Natural killer cell treated with Interleukin-12 subunit alpha and Interleukin-12 subunit beta and Interleukin-15 and Interleukin-18, amount 100 ng/mL, for 72 hours (primary cell): ENCODE measurements around the gene COL4A2. TPM values are rescaled to one million over a fixed set of nuclear protein-coding genes. Genes with fewer than 3 reads are reported as not detected.
"Not testable (repeated sequence)": the region's sequence is repeated elsewhere in the genome, so short reads cannot be mapped to it uniquely, and the experiment has no call there.

Experiments
- ATAC-seq, 2 donors: fragments of 150-1000 bp; cut with Tn5 transposase in 1 of 2; sonication (Bioruptor Pico), chemical (Tn5 transposase) in 1 of 2; 2 replicates each; pipeline ENCODE4 v1.10.0; 2021
- DNase-seq: peaks from one replicate; pipeline ENCODE4 v3.0.0; 2022; ENCODE audit warnings: low spot score
- H3K27ac Mint-ChIP-seq, 2 donors: 1 replicate in 1 of 2; 2 replicates in 1 of 2; pipeline ENCODE4 v1.8.0; 2022; ENCODE audit warnings: mixed read lengths in 2 of 2, mild to moderate bottlenecking in 1 of 2, moderate library complexity in 1 of 2
- H3K27me3 Mint-ChIP-seq, 2 donors: 1 replicate in 1 of 2; 2 replicates in 1 of 2; pipeline ENCODE4 v1.8.0; 2022; ENCODE audit warnings: mixed read lengths in 2 of 2
- H3K36me3 Mint-ChIP-seq: one replicate; pipeline ENCODE4 v1.8.0; 2022; ENCODE audit warnings: mixed read lengths
- H3K4me1 Mint-ChIP-seq, 2 donors: 1 replicate in 1 of 2; 2 replicates in 1 of 2; pipeline ENCODE4 v1.8.0; 2022; ENCODE audit warnings: low read depth in 2 of 2, mixed read lengths in 2 of 2, mild to moderate bottlenecking in 1 of 2
- H3K4me3 Mint-ChIP-seq: one replicate; pipeline ENCODE4 v1.8.0; 2022; ENCODE audit warnings: mixed read lengths
- H3K9me3 Mint-ChIP-seq: 2 replicates; pipeline ENCODE4 v1.8.0; 2022; ENCODE audit warnings: mixed read lengths
- total RNA-seq, 2 donors: library from RNA; stranded (reverse); gene quantifications; one replicate each; pipeline ENCODE4 v1.2.3, GENCODE V29; 2022

The COL4A2 gene
- total RNA-seq, 2 donors from 2014 or later: not detected

- Mint-ChIP-seq H3K27me3 (peaks cover 0 to 2% of the 10 kb centered on the region in 2 donors), H3K4me1 (peaks cover 0 to 7% of the 10 kb centered on the region in 2 donors), H3K9me3 (no peaks in the 10 kb centered on the region), H3K36me3 (no peaks in the 10 kb centered on the region), H3K4me3 (no peak overlapping the region), H3K27ac (no peak overlapping the region)
- ATAC-seq (no peak), DNase-seq (no peak)
Observed at GRCh38 chr13:110522721-110523120, 215.6 kb downstream of the COL4A2 start.

- Mint-ChIP-seq H3K27me3 (peaks cover 0 to 2% of the 10 kb centered on the region in 2 donors), H3K9me3 (no peaks in the 10 kb centered on the region), H3K4me1 (peaks cover 0 to 7% of the 10 kb centered on the region in 2 donors), H3K36me3 (no peaks in the 10 kb centered on the region), H3K4me3 (no peak overlapping the region), H3K27ac (no peak overlapping the region)
- ATAC-seq: no peak
- no peak for DNase-seq
Observed at GRCh38 chr13:110523180-110523579, 216.1 kb downstream of the COL4A2 start.

GRCh38 chr13:110523838-110524540, 216.9 kb downstream of the COL4A2 start:
- peaks cover 0 to 2% of the 10 kb centered on the region in 2 donors for H3K27me3 Mint-ChIP-seq
- no peaks in the 10 kb centered on the region for H3K9me3 Mint-ChIP-seq
- DNase-seq (no peak), ATAC-seq (no peak)
- peaks cover 0 to 7% of the 10 kb centered on the region in 2 donors for H3K4me1 Mint-ChIP-seq
- H3K27ac Mint-ChIP-seq: no peak overlapping the region
- H3K36me3 Mint-ChIP-seq: no peaks in the 10 kb centered on the region
- no peak overlapping the region for H3K4me3 Mint-ChIP-seq

GRCh38 chr13:110524541-110525257, 217.6 kb downstream of the COL4A2 start:
- Mint-ChIP-seq H3K36me3 (no peaks in the 10 kb centered on the region), H3K27me3 (peaks cover 0 to 2% of the 10 kb centered on the region in 2 donors), H3K27ac (no peak overlapping the region), H3K9me3 (no peaks in the 10 kb centered on the region), H3K4me3 (no peak overlapping the region), H3K4me1 (peaks cover 0 to 7% of the 10 kb centered on the region in 2 donors)
- ATAC-seq (peak in 1 of 2 donors; percentile 59), DNase-seq (no peak)

- no peak for ATAC-seq
- no peak overlapping the region for H3K27ac Mint-ChIP-seq
- peaks cover 0 to 7% of the 10 kb centered on the region in 2 donors for H3K4me1 Mint-ChIP-seq
- H3K9me3 Mint-ChIP-seq: no peaks in the 10 kb centered on the region
- no peaks in the 10 kb centered on the region for H3K36me3 Mint-ChIP-seq
- DNase-seq: no peak
- H3K4me3 Mint-ChIP-seq: no peak overlapping the region
- H3K27me3 Mint-ChIP-seq: no peaks in the 10 kb centered on the region
Observed at GRCh38 chr13:110525328-110526319, 218.5 kb downstream of the COL4A2 start.

GRCh38 chr13:110528371-110528770, 221.3 kb downstream of the COL4A2 start:
- H3K36me3 Mint-ChIP-seq: no peaks in the 10 kb centered on the region
- H3K4me3 Mint-ChIP-seq: no peak overlapping the region
- H3K27ac Mint-ChIP-seq: no peak overlapping the region
- no peaks in the 10 kb centered on the region for H3K9me3 Mint-ChIP-seq
- no peaks in the 10 kb centered on the region for H3K27me3 Mint-ChIP-seq
- ATAC-seq (no peak), DNase-seq (no peak)
- peaks cover 0 to 7% of the 10 kb centered on the region in 2 donors for H3K4me1 Mint-ChIP-seq

- Mint-ChIP-seq H3K27ac (no peak overlapping the region), H3K27me3 (no peaks in the 10 kb centered on the region), H3K36me3 (no peaks in the 10 kb centered on the region), H3K4me1 (peaks cover 0 to 7% of the 10 kb centered on the region in 2 donors), H3K9me3 (no peaks in the 10 kb centered on the region), H3K4me3 (no peak overlapping the region)
- no peak for ATAC-seq
- DNase-seq: no peak
Observed at GRCh38 chr13:110528911-110529310, 221.8 kb downstream of the COL4A2 start.

GRCh38 chr13:110529522-110530311, 222.6 kb downstream of the COL4A2 start:
- DNase-seq: no peak
- Mint-ChIP-seq H3K27ac (no peak overlapping the region), H3K36me3 (no peaks in the 10 kb centered on the region), H3K4me1 (peaks cover 0 to under 1% of the 10 kb centered on the region in 2 donors), H3K9me3 (no peaks in the 10 kb centered on the region), H3K27me3 (no peaks in the 10 kb centered on the region), H3K4me3 (no peak overlapping the region)
- ATAC-seq: no peak

GRCh38 chr13:110531100-110531499, 224.0 kb downstream of the COL4A2 start:
- Mint-ChIP-seq H3K27me3 (no peaks in the 10 kb centered on the region), H3K36me3 (no peaks in the 10 kb centered on the region), H3K4me3 (no peak overlapping the region), H3K9me3 (no peaks in the 10 kb centered on the region), H3K4me1 (no peaks in the 10 kb centered on the region), H3K27ac (no peak overlapping the region)
- ATAC-seq (peak in 1 of 2 donors; percentile 28), DNase-seq (no peak)

GRCh38 chr13:110531671-110532083, 224.6 kb downstream of the COL4A2 start:
- H3K4me1 Mint-ChIP-seq: no peaks in the 10 kb centered on the region
- H3K4me3 Mint-ChIP-seq: no peak overlapping the region
- ATAC-seq (no peak), DNase-seq (no peak)
- no peaks in the 10 kb centered on the region for H3K27me3 Mint-ChIP-seq
- H3K27ac Mint-ChIP-seq: no peak overlapping the region
- no peaks in the 10 kb centered on the region for H3K36me3 Mint-ChIP-seq
- H3K9me3 Mint-ChIP-seq: no peaks in the 10 kb centered on the region

GRCh38 chr13:110532258-110532657, 225.2 kb downstream of the COL4A2 start:
- not testable (repeated sequence) for ATAC-seq, H3K27me3 Mint-ChIP-seq, H3K4me1 Mint-ChIP-seq, DNase-seq, H3K4me3 Mint-ChIP-seq, H3K27ac Mint-ChIP-seq, H3K9me3 Mint-ChIP-seq, H3K36me3 Mint-ChIP-seq

- DNase-seq (no peak), ATAC-seq (no peak)
- no peaks in the 10 kb centered on the region for H3K9me3 Mint-ChIP-seq
- H3K27me3 Mint-ChIP-seq: peaks cover 0 to 5% of the 10 kb centered on the region in 2 donors
- no peak overlapping the region for H3K27ac Mint-ChIP-seq
- no peak overlapping the region for H3K4me3 Mint-ChIP-seq
- no peaks in the 10 kb centered on the region for H3K36me3 Mint-ChIP-seq
- H3K4me1 Mint-ChIP-seq: no peaks in the 10 kb centered on the region
Observed at GRCh38 chr13:110533771-110534670, 226.9 kb downstream of the COL4A2 start.
